K562 (cell line): ENCODE data around the gene CCDC34. TPM values are rescaled to one million over a fixed set of nuclear protein-coding genes. Genes with fewer than 3 reads are reported as not detected.

Source experiments
- ATAC-seq: fragments of 200-7000 bp; cut with Tn5 transposase; 3 replicates; pipeline ENCODE4 v1.9.1; 2020; ENCODE audit warnings: moderate library complexity
- BruUV-seq: library from RNA; stranded (reverse); fragments of 400-500 nt; replicated peaks from 2 replicates; lab custom pipeline; 2021; lab: Mats Ljungman, UMichigan
- CTCF ChIA-PET: fragments of 300-600 bp; formaldehyde crosslinking; extraction: SDS; loops from one replicate; lab custom pipeline; 2021; ENCODE audit warnings: low intra/inter-chr PET ratio; lab: Yijun Ruan, JAX
- POLR2A ChIA-PET: fragments of 300-600, 350-650 bp; sonication (Branson Sonifier 250); formaldehyde crosslinking; extraction: SDS; loops from one replicate; lab custom pipeline; 2021; ENCODE audit warnings: antibody characterized with exemption, inconsistent platforms; lab: Yijun Ruan, JAX
- DNase-seq, 4 experiments: peaks; one replicate each; pipeline versions ENCODE4 v3.0.0 to v3.0.0-alpha.2; 2011 to 2018; ENCODE audit warnings: low spot score in 3 of 4, mixed read lengths in 3 of 4; ENCODE audit errors: extremely low read depth in 1 of 4
- FAIRE-seq: peaks from 2 replicates; lab custom pipeline; 2011; peaks lifted over from hg19 to GRCh38; lab: Jason Lieb, UNC
- H2AFZ ChIP-seq: 2 replicates; pipeline ENCODE4 v1.6.0; 2011; ENCODE audit warnings: low read depth, low read length, control low read depth, inconsistent platforms
- H3K27ac ChIP-seq: fragments of 200-600 bp; 3 replicates; pipeline ENCODE4 v1.8.0; 2011; ENCODE audit warnings: low read depth, mild to moderate bottlenecking, control low read depth, inconsistent platforms, low read length, moderate library complexity, mixed read lengths; ENCODE audit errors: extremely low read depth
- H3K27me3 ChIP-seq, 2 experiments: fragments of 300-600 bp in 1 of 2; 2 replicates in 1 of 2; 3 replicates in 1 of 2; pipeline versions ENCODE4 v1.6.0 to v1.8.0; 2011; ENCODE audit warnings: inconsistent platforms in 2 of 2, low read length in 2 of 2, mild to moderate bottlenecking in 1 of 2, mixed read lengths in 1 of 2, moderate library complexity in 1 of 2; ENCODE audit not compliant: control insufficient read depth in 2 of 2, insufficient read depth in 2 of 2
- H3K36me3 ChIP-seq: fragments of 300-600 bp; 3 replicates; pipeline ENCODE4 v1.8.0; 2011; ENCODE audit warnings: mild to moderate bottlenecking, low read length, inconsistent platforms; ENCODE audit not compliant: control insufficient read depth, insufficient read depth
- H3K4me1 ChIP-seq, 2 experiments: fragments of 200-600 bp in 1 of 2; replicated peaks in 1 of 2; 2 replicates in 1 of 2; 3 replicates in 1 of 2; pipeline versions ENCODE4 v1.5.1 to v1.8.0; 2011; ENCODE audit warnings: inconsistent platforms in 2 of 2, low read length in 2 of 2, mild to moderate bottlenecking in 1 of 2, mixed read lengths in 1 of 2, moderate library complexity in 1 of 2; ENCODE audit not compliant: control insufficient read depth in 2 of 2, insufficient read depth in 2 of 2
- H3K4me2 ChIP-seq: 2 replicates; pipeline ENCODE4 v1.6.1; 2011; ENCODE audit warnings: low read length, control low read depth, inconsistent platforms, mixed read lengths; ENCODE audit not compliant: insufficient read depth
- H3K4me3 ChIP-seq: fragments of 200-600 bp; sonication (generic), shearing (Covaris generic); 2 replicates; pipeline ENCODE4 v1.5.1; 2016; ENCODE audit warnings: control low read depth, inconsistent platforms
- H3K79me2 ChIP-seq: fragments of 200-600 bp; 3 replicates; pipeline ENCODE4 v1.8.0; 2011; ENCODE audit warnings: low read length, inconsistent platforms; ENCODE audit not compliant: control insufficient read depth, insufficient read depth
- H3K9ac ChIP-seq, 2 experiments: 2 replicates each; pipeline versions ENCODE4 v1.6.0 to v1.6.1; 2011; ENCODE audit warnings: low read depth in 2 of 2, low read length in 2 of 2, control low read depth in 1 of 2, inconsistent platforms in 1 of 2, mild to moderate bottlenecking in 1 of 2, mixed read lengths in 1 of 2; ENCODE audit not compliant: insufficient read depth in 1 of 2
- H3K9me1 ChIP-seq: one replicate; pipeline ENCODE4 v1.6.0; 2011; ENCODE audit warnings: inconsistent platforms, mild to moderate bottlenecking, low read length, moderate library complexity; ENCODE audit not compliant: control insufficient read depth, insufficient read depth
- H3K9me3 ChIP-seq: replicated peaks from 2 replicates; pipeline ENCODE4 v1.5.1; 2011; ENCODE audit warnings: low read depth, low read length, inconsistent platforms; ENCODE audit not compliant: control insufficient read depth, insufficient read depth
- H4K20me1 ChIP-seq: replicated peaks from 2 replicates; pipeline ENCODE4 v1.6.1; 2011; ENCODE audit warnings: low read length, inconsistent platforms, mixed read lengths; ENCODE audit not compliant: control insufficient read depth, insufficient read depth
- DMBX1 ChIP-seq: fragments of 250-450 bp; sonication (Bioruptor Pico); IDR thresholded peaks from 2 replicates; pipeline ENCODE4 v1.8.0; 2022; ENCODE audit warnings: inconsistent platforms, mild to moderate bottlenecking, moderate library complexity, borderline replicate concordance
- GATA2 ChIP-seq: sonication (generic); formaldehyde crosslinking; IDR thresholded peaks from 2 replicates; pipeline ENCODE4 v1.4.0; 2020; ENCODE audit warnings: mild to moderate bottlenecking, missing genetic modification reagents
- MGA ChIP-seq: fragments of 450-650 bp; IDR thresholded peaks from 2 replicates; pipeline ENCODE4 v1.6.1; 2016; ENCODE audit warnings: mild to moderate bottlenecking, moderate library complexity
- WGBS: fragments of 100-300 bp; shearing (Covaris generic); methylation state at CpG from one replicate; pipeline ENCODE4 v1.1.6; 2016; ENCODE audit warnings: low coverage, mixed read lengths; ENCODE audit not compliant: insufficient coverage; ENCODE audit errors: missing lambda C conversion rate; 5-methylcytosine and 5-hydroxymethylcytosine counted together
- in situ Hi-C: fragments of 300-500 bp; cut with MboI; formaldehyde crosslinking; loops from 4 replicates; pipeline ENCODE4 v1.15.0; 2018; ENCODE audit warnings: inconsistent platforms, mixed read lengths
- intact Hi-C: fragments of 100-400 bp; cut with micrococcal nuclease; formaldehyde crosslinking; loops from 2 replicates; pipeline ENCODE4 v1.14.2; 2022
- polyA plus RNA-seq, 8 experiments: library from polyadenylated mRNA; depleted of rRNA in 4 of 8; stranded (reverse) in 5 of 8; unstranded in 3 of 8; fragments of >200 nt; fragmentation: Nextera tagmentation in 2 of 8; fragmentation: Illumina TruSeq in 1 of 8; extraction: Ambion mirVana in 2 of 8; extraction: Trizol in 1 of 8; gene quantifications; 2 replicates each; pipeline versions ENCODE4 v1.2.1 to v1.2.3, GENCODE V29; 2011 to 2014; ENCODE audit warnings: inconsistent platforms in 1 of 8, missing spikeins in 1 of 8
- total RNA-seq, 7 experiments: library from RNA; depleted of rRNA in 6 of 7; stranded (reverse); fragments of >200 nt in 6 of 7; fragmentation: Illumina TruSeq in 2 of 7; extraction: Trizol in 2 of 7; gene quantifications; 2 replicates each; pipeline versions ENCODE4 v1.2.1 to v1.2.3, GENCODE V29; 2011 to 2021; ENCODE audit warnings: low replicate concordance in 1 of 7
- TF ChIP-seq, protein P1 (sequence below): fragments of 450-650 bp; IDR thresholded peaks from 2 replicates; pipeline ENCODE4 v1.6.1; 2017; ENCODE audit warnings: antibody characterized with exemption, mild to moderate bottlenecking

Gene CCDC34
- total and polyA plus RNA-seq, 9 of the 15 experiments (the other 6 are each of a cell fraction or from before 2014, with no cell fraction given), result 6.2 to 42.0 (median 15.7) TPM

- BruUV-seq, result no TSS peak
- peak; percentile 35 for FAIRE-seq
- ChIA-PET CTCF (no interaction called here), POLR2A (no interaction called here)
- H3K9me3 ChIP-seq, result no peaks in the 10 kb centered on the region
- no peaks in the 10 kb centered on the region for H3K9me1 ChIP-seq
- DNase-seq, result peak in 2 of 4 experiments; percentile 20 to 60
- H3K4me1 ChIP-seq, result peaks cover 8 to 33% of the 10 kb centered on the region in 2 experiments; a peak in 3 of 5 replicates
- in situ Hi-C loops, result no loop called here
- 48% methylated on average over 9 of the region's 9 CpGs for WGBS
- intact Hi-C loops, result no loop called here
- peak; percentile 85 for ATAC-seq
- no peaks in the 10 kb centered on the region for H3K27me3 ChIP-seq
- peak overlapping the region; percentile 8; the same call in 1 of the 2 replicates for H3K4me2 ChIP-seq
- H4K20me1 ChIP-seq, result no peaks in the 10 kb centered on the region
- peak overlapping the region; percentile 27; the same call in 1 of the 2 replicates for H2AFZ ChIP-seq
- no peaks in the 10 kb centered on the region for H3K79me2 ChIP-seq
- peak overlapping the region; percentile 2 to 8; a peak in 2 of 4 replicates for H3K9ac ChIP-seq
- H3K36me3 ChIP-seq, result no peaks in the 10 kb centered on the region
- H3K27ac ChIP-seq, result no peak overlapping the region
- H3K4me3 ChIP-seq, result no peak overlapping the region
- TF ChIP-seq GATA2 (CRISPR knock-in tag), result peak; percentile 63; the same call in 1 of the 2 replicates
- TF ChIP-seq, protein P1, sequence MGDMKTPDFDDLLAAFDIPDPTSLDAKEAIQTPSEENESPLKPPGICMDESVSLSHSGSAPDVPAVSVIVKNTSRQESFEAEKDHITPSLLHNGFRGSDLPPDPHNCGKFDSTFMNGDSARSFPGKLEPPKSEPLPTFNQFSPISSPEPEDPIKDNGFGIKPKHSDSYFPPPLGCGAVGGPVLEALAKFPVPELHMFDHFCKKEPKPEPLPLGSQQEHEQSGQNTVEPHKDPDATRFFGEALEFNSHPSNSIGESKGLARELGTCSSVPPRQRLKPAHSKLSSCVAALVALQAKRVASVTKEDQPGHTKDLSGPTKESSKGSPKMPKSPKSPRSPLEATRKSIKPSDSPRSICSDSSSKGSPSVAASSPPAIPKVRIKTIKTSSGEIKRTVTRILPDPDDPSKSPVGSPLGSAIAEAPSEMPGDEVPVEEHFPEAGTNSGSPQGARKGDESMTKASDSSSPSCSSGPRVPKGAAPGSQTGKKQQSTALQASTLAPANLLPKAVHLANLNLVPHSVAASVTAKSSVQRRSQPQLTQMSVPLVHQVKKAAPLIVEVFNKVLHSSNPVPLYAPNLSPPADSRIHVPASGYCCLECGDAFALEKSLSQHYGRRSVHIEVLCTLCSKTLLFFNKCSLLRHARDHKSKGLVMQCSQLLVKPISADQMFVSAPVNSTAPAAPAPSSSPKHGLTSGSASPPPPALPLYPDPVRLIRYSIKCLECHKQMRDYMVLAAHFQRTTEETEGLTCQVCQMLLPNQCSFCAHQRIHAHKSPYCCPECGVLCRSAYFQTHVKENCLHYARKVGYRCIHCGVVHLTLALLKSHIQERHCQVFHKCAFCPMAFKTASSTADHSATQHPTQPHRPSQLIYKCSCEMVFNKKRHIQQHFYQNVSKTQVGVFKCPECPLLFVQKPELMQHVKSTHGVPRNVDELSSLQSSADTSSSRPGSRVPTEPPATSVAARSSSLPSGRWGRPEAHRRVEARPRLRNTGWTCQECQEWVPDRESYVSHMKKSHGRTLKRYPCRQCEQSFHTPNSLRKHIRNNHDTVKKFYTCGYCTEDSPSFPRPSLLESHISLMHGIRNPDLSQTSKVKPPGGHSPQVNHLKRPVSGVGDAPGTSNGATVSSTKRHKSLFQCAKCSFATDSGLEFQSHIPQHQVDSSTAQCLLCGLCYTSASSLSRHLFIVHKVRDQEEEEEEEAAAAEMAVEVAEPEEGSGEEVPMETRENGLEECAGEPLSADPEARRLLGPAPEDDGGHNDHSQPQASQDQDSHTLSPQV, result peak; percentile 80
- TF ChIP-seq DMBX1 (CRISPR knock-in tag), result 0 out of 2 replicates have a peak, but pooled peaks have one; percentile 37
- TF ChIP-seq MGA, result peak; percentile 70
These were observed 34.8 kb upstream of the CCDC34 start for GRCh38 chr11:27397624-27398399.
